HCT116 (cell line): ENCODE data around the gene MGA. TPM values are rescaled to one million over a fixed set of nuclear protein-coding genes. Genes with fewer than 3 reads are reported as not detected.

Experiments used
- ATAC-seq: fragments of 200-7000 bp; cut with Tn5 transposase; 2 replicates; pipeline ENCODE4 v1.9.1; 2020; ENCODE audit warnings: mild to moderate bottlenecking, moderate library complexity
- BruUV-seq: library from RNA; stranded (reverse); fragments of 400-500 nt; replicated peaks from 2 replicates; lab custom pipeline; 2021; lab: Mats Ljungman, UMichigan
- CTCF ChIA-PET: fragments of 300-600 bp; sonication (Branson Sonifier 250); formaldehyde crosslinking; loops from one replicate; lab custom pipeline; 2021; ENCODE audit warnings: antibody characterized with exemption; lab: Charles Lee
- POLR2A ChIA-PET: fragments of 300-600, 350-600 bp; sonication (Branson Sonifier 250); formaldehyde crosslinking; loops from one replicate; lab custom pipeline; 2021; ENCODE audit warnings: antibody characterized with exemption; lab: Charles Lee
- RAD21 ChIA-PET, 2 experiments: fragments of 300-600 bp; sonication (Branson Sonifier 250); formaldehyde crosslinking; loops; one replicate each; lab custom pipeline; 2023; ENCODE audit warnings: low total read pairs in 2 of 2; ENCODE audit not compliant: uncharacterized antibody in 2 of 2, unreplicated experiment in 2 of 2, low non-redundant PET in 1 of 2; lab: Charles Lee
- DNase-seq: peaks from one replicate; pipeline ENCODE4 v3.0.0-alpha.2; 2010; ENCODE audit warnings: low read depth, low spot score
- H2AFZ ChIP-seq: fragments of 200-600 bp; shearing (Covaris generic), sonication (generic); 2 replicates; pipeline ENCODE4 v1.6.1; 2017; ENCODE audit warnings: low read depth, mixed run types, mixed read lengths, antibody characterized with exemption, low read length; ENCODE audit not compliant: poor library complexity, severe bottlenecking
- H3K27ac ChIP-seq: 2 replicates; pipeline ENCODE4 v1.5.1; 2012; ENCODE audit warnings: low read depth, low read length
- H3K27me3 ChIP-seq: fragments of 200-600 bp; sonication (generic); 2 replicates; pipeline ENCODE4 v1.6.1; 2016; ENCODE audit warnings: mixed run types, low read length, mixed read lengths; ENCODE audit not compliant: insufficient read depth
- H3K36me3 ChIP-seq, 2 experiments: fragments of 200-500 bp in 1 of 2; fragments of 200-600 bp in 1 of 2; sonication (Bioruptor generic) in 1 of 2; sonication (generic) in 1 of 2; 2 replicates each; pipeline versions ENCODE4 v1.5.1 to v1.6.1; 2014 to 2016; ENCODE audit warnings: low read length in 2 of 2, inconsistent platforms in 1 of 2, mixed read lengths in 1 of 2, mixed run types in 1 of 2; ENCODE audit not compliant: insufficient read depth in 2 of 2, control insufficient read depth in 1 of 2
- H3K4me1 ChIP-seq, 2 experiments: fragments of 200-600 bp in 1 of 2; sonication (generic) in 1 of 2; 2 replicates each; pipeline versions ENCODE4 v1.5.1 to v1.6.1; 2012 to 2017; ENCODE audit warnings: low read length in 2 of 2, inconsistent platforms in 1 of 2, mild to moderate bottlenecking in 1 of 2, mixed read lengths in 1 of 2, mixed run types in 1 of 2, moderate library complexity in 1 of 2; ENCODE audit not compliant: insufficient read depth in 2 of 2, control insufficient read depth in 1 of 2
- H3K4me2 ChIP-seq: fragments of 200-600 bp; sonication (generic); 2 replicates; pipeline ENCODE4 v1.6.1; 2017; ENCODE audit warnings: mixed run types, low read length, mixed read lengths
- H3K4me3 ChIP-seq, 2 experiments: fragments of 200-600 bp in 1 of 2; sonication (generic) in 1 of 2; replicated peaks in 1 of 2; 2 replicates each; pipeline ENCODE4 v1.5.1; 2011 to 2016; ENCODE audit warnings: low read length in 2 of 2, control low read depth in 1 of 2, low read depth in 1 of 2, mild to moderate bottlenecking in 1 of 2, mixed read lengths in 1 of 2, mixed run types in 1 of 2
- H3K79me2 ChIP-seq: fragments of 200-600 bp; sonication (generic); 2 replicates; pipeline ENCODE4 v1.6.1; 2017; ENCODE audit warnings: mild to moderate bottlenecking, mixed run types, low read length, moderate library complexity, mixed read lengths; ENCODE audit not compliant: insufficient read depth
- H3K9ac ChIP-seq: fragments of 200-600 bp; sonication (generic); 2 replicates; pipeline ENCODE4 v1.6.1; 2016; ENCODE audit warnings: low read length, mixed read lengths
- H3K9me2 ChIP-seq: fragments of 200-600 bp; sonication (generic), shearing (Covaris generic); 2 replicates; pipeline ENCODE4 v1.6.1; 2017; ENCODE audit warnings: mixed run types, mild to moderate bottlenecking, moderate library complexity; ENCODE audit not compliant: insufficient read depth
- H3K9me3 ChIP-seq, 2 experiments: fragments of 200-500 bp in 1 of 2; fragments of 200-600 bp in 1 of 2; sonication (Bioruptor generic) in 1 of 2; sonication (generic) in 1 of 2; 2 replicates each; pipeline ENCODE4 v1.6.1; 2014 to 2017; ENCODE audit warnings: low read length in 2 of 2, mixed read lengths in 2 of 2, inconsistent platforms in 1 of 2, low read depth in 1 of 2, mild to moderate bottlenecking in 1 of 2, mixed run types in 1 of 2, moderate library complexity in 1 of 2; ENCODE audit not compliant: control insufficient read depth in 1 of 2, insufficient read depth in 1 of 2
- H4K20me1 ChIP-seq: fragments of 200-600 bp; sonication (generic), shearing (Covaris generic); 2 replicates; pipeline ENCODE4 v1.6.1; 2017; ENCODE audit warnings: mixed run types, mild to moderate bottlenecking, moderate library complexity; ENCODE audit not compliant: insufficient read depth
- CBX3 ChIP-seq: IDR thresholded peaks from 2 replicates; pipeline ENCODE4 v1.6.1; 2012; ENCODE audit warnings: low read depth
- ELF1 ChIP-seq: IDR thresholded peaks from 2 replicates; pipeline ENCODE4 v1.6.1; 2012; ENCODE audit warnings: low read depth, borderline replicate concordance
- EZH2phosphoT487 ChIP-seq: fragments of 200-600 bp; IDR thresholded peaks from 2 replicates; pipeline ENCODE4 v1.6.1; 2018; ENCODE audit warnings: antibody characterized with exemption, borderline replicate concordance
- FOSL1 ChIP-seq: IDR thresholded peaks from 2 replicates; pipeline ENCODE4 v1.6.1; 2012; ENCODE audit warnings: low read depth
- JUND ChIP-seq: IDR thresholded peaks from 2 replicates; pipeline ENCODE4 v1.6.1; 2012
- MAX ChIP-seq: IDR thresholded peaks from 2 replicates; pipeline ENCODE4 v1.6.1; 2012
- POLR2AphosphoS5 ChIP-seq: IDR thresholded peaks from 2 replicates; pipeline ENCODE4 v1.6.1; 2011; ENCODE audit warnings: mild to moderate bottlenecking, low read depth, low read length, moderate library complexity
- SIN3A ChIP-seq: IDR thresholded peaks from 2 replicates; pipeline ENCODE4 v1.6.1; 2012; ENCODE audit warnings: low read depth
- SP1 ChIP-seq: IDR thresholded peaks from 2 replicates; pipeline ENCODE4 v1.6.1; 2012; ENCODE audit warnings: low read depth
- TCF7L2 ChIP-seq: IDR thresholded peaks from 2 replicates; pipeline ENCODE4 v1.7.0; 2011; ENCODE audit warnings: borderline replicate concordance, inconsistent platforms; ENCODE audit not compliant: insufficient read depth, insufficient read length; ENCODE audit errors: extremely low read depth
- ZFX ChIP-seq: fragments of 450-650 bp; IDR thresholded peaks from 2 replicates; pipeline ENCODE4 v1.6.1; 2017
- intact Hi-C: fragments of 100-400 bp; cut with micrococcal nuclease; formaldehyde crosslinking; loops from 2 replicates; pipeline ENCODE4 v1.10.0; 2022
- total RNA-seq: library from RNA; stranded (reverse); gene quantifications from one replicate; pipeline ENCODE4 v1.2.1, GENCODE V29; 2021; ENCODE audit not compliant: unreplicated experiment
- TF ChIP-seq, protein P1 (sequence below): IDR thresholded peaks from 2 replicates; pipeline ENCODE4 v1.6.1; 2012

MGA gene
- total RNA-seq, 1 experiment from 2014 or later, result 28.9 TPM

DNA sequence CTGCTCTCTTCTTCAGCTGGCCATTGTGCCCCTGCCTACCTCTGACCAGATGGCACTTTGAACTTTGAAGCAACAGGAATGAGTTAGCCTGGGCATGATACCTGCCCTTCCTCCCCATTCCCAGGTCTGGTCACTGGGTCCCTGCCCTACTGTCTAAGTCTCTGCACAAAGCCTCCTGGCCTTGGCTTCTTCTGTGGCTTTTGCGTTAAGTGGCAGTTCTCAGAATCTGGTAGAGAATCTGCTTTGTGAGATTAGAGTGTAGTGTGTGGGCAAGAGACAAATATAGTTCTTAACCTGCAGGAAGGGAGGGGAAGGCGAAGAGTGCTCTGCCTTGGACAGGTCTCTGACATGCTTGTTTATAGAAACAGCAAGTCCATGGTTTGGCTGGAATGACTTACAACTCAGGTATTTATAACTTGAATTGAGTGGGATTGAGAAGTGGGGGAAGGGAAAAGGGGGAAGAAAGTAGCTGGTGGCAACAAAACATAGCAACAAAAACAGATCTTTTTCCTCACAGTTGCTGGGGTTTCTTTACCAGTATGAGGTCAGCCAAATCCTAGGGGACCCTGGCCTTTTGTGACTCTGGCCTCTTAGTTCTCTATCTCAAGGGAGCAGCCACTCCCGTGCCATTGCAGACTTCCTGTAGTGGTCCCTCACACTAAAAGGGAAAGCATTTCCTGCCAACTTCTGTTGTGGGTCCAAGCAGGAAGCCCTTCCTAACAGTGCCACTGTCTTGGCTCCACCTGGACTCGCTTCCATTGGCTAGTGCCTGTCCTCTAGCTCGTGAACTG is 130.7 kb downstream of the MGA start:
- peak overlapping the region; percentile 22 for H3K9ac ChIP-seq
- no peaks in the 10 kb centered on the region for H3K9me3 ChIP-seq
- H3K36me3 ChIP-seq, result no peaks in the 10 kb centered on the region
- H3K4me1 ChIP-seq, result peaks cover 20 to 38% of the 10 kb centered on the region in 2 experiments
- no peaks in the 10 kb centered on the region; the same call in none of the 2 replicates for H3K79me2 ChIP-seq
- peak overlapping the region; percentile 66 for H3K27ac ChIP-seq
- intact Hi-C loops, result no loop called here
- TF ChIP-seq SP1, result peak; percentile 51
- TF ChIP-seq JUND, result peak; percentile 47
- TF ChIP-seq FOSL1, result peak; percentile 46; the same call in 1 of the 2 replicates
- peak; percentile 56; the same call in 1 of the 2 replicates for TF ChIP-seq CBX3
- TF ChIP-seq SIN3A, result no peak
- TF ChIP-seq, protein P1, sequence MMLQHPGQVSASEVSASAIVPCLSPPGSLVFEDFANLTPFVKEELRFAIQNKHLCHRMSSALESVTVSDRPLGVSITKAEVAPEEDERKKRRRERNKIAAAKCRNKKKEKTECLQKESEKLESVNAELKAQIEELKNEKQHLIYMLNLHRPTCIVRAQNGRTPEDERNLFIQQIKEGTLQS, result no peak
- RAD21 ChIA-PET, result no interaction called here
- H3K9me2 ChIP-seq, result no peaks in the 10 kb centered on the region
- H3K4me2 ChIP-seq, result peak overlapping the region; percentile 75
- peak; percentile 81 for ATAC-seq
- peak overlapping the region in 1 of 2 experiments; percentile 36; a peak in 2 of 4 replicates for H3K4me3 ChIP-seq
- BruUV-seq, result no TSS peak
- H2AFZ ChIP-seq, result no peak overlapping the region
- no peaks in the 10 kb centered on the region for H4K20me1 ChIP-seq
- POLR2A ChIA-PET, result interaction anchor here (0.6 to 0.9 kb wide), 2 partner anchors 12 to 17 kb away, joined by 3 to 6 read pairs; partner anchors contain the start of gene MAPKBP1
- peak; percentile 28 for DNase-seq
- CTCF ChIA-PET, result interaction anchor here (4.1 kb wide), 1 partner anchor 17 kb away, joined by 22 read pairs; the partner anchor contains the start of gene MAPKBP1
- H3K27me3 ChIP-seq, result no peaks in the 10 kb centered on the region

GRCh38 chr15:41791547-41791937 is 131.3 kb downstream of the MGA start:
- Histone ChIP-seq H3K4me3 (peak overlapping the region in 1 of 2 experiments; percentile 36; a peak in 2 of 4 replicates), H3K4me1 (peaks cover 20 to 39% of the 10 kb centered on the region in 2 experiments), H3K9me3 (no peaks in the 10 kb centered on the region), H3K27ac (peak overlapping the region; percentile 66), H3K36me3 (no peaks in the 10 kb centered on the region), H3K79me2 (no peaks in the 10 kb centered on the region; the same call in none of the 2 replicates), H3K9ac (peak overlapping the region; percentile 22; the same call in 1 of the 2 replicates), H4K20me1 (no peaks in the 10 kb centered on the region), H3K9me2 (no peaks in the 10 kb centered on the region), H2AFZ (no peak overlapping the region), H3K4me2 (peak overlapping the region; percentile 75), H3K27me3 (no peaks in the 10 kb centered on the region)
- ChIA-PET CTCF (interaction anchor here (4.1 kb wide), 1 partner anchor 18 kb away, joined by 22 read pairs; the partner anchor contains the start of gene MAPKBP1), POLR2A (interaction anchor here (0.6 to 0.9 kb wide), 2 partner anchors 13 to 17 kb away, joined by 3 to 6 read pairs; partner anchors contain the start of gene MAPKBP1), RAD21 (no interaction called here)
- DNase-seq, result no peak
- TF ChIP-seq SP1, result no peak
- no peak for TF ChIP-seq JUND
- no peak for TF ChIP-seq MAX
- TF ChIP-seq POLR2AphosphoS5, result no peak
- no peak for TF ChIP-seq SIN3A
- TF ChIP-seq ELF1, result no peak
- TF ChIP-seq EZH2phosphoT487, result no peak
- TF ChIP-seq TCF7L2, result no peak
- no peak for TF ChIP-seq ZFX
- ATAC-seq, result no peak
- no TSS peak for BruUV-seq
- intact Hi-C loops, result no loop called here
